Measurements from ENCODE around the gene PGLYRP3.

PGLYRP3 gene

DNA sequence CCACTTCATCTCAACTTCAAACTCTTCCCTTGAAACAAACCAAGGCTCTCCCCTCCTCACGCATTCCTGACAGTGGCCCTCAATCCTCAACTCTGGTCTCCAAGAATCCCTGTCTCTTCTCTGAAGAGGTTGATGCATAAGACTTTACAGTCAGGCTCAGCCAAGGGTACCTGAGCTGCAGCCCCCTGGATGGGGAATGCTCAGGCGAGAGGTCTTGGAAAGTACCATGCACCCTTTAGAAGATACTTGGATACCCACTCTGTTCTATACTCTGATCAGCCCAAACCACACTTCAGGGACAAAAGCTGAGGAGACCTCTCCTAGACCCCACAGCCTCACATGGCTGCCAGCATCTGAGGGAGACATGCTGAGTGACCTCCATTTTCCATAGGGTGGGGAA, 536 bp upstream of the PGLYRP3 start:
- DNase-seq (ENCODE audit: low read depth in 2 of 2), result no peak

DNA sequence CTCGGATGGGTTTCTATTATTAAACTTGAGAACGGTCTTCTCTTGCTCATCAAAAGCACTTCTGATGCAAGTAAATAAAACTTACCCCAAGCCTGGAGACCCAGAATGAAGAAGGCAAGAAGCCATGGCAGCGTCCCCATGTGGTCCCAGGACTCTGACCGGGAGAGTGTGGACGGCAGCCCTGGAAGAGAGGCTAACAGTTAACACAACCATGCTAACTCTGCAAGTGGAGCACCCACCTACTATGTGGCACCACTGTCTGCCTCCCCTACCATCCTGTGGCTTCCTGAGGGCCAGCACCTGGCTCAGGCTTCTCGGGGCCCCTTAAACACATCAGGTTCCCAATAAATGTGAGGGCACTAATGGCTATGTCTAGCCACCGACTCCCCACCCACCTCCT, 2.2 kb downstream of the PGLYRP3 start:
- no peak for DNase-seq (ENCODE audit: low read depth in 2 of 2)

DNA sequence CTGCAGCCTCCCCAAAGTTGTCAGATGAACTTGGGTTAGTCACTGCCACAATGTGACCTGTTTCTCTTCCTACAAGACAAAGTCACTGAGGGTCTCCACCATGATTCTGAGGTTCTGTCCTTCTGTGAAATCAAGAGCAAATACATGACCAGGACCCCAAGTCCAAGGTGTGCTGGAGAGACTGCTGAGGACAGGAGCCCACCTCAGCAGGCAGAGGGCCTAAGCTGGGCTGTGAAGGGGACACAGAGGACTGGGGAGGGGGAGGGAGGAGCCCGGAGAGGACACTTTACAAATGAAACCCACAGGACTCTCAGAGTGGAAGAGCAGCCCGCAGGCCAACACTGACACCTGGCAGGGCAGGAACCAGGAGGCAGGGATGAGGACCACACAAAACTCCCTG, 3.3 kb downstream of the PGLYRP3 start:
- no peak for DNase-seq (ENCODE audit: low read depth in 2 of 2)

DNA sequence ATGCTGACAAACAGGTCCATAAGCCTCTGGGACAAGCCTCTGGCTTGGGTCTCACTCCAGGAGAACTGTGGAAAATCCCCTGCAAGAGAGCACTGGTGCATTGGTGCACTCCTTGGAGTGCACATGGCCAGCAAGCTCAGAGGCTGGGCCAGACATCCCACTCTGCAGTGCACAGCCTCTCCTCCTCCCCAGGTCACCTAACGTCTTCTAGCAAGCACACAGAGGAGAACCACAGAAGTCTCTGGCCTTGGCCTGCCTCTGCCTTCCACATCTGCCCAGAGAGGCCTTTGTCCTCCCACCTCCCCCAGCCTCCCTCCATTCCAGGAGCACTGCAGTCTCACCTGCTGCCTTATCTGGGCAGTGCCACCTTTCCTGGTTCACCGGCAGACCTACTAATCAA, 4.2 kb downstream of the PGLYRP3 start:
- DNase-seq (ENCODE audit: low read depth in 2 of 2), result no peak

DNA sequence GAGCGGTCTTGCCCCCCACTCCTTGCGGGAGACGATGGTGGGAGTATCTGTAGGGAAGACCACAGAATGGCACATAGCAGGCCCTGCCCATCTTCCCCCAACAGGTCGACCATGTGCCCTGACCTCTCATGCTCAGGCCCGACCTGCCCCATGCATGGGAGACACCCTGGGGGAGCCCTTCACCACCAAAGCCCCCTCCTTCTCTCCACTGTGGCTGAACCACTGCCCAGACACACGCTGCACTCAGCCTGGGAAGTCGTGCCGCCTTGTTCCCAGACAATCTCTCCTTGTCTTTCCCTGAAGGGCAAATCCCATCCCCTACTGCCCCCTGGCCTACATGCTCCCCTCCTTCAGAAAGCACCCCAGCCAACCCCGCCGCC, 5.5 kb downstream of the PGLYRP3 start:
- DNase-seq (ENCODE audit: low read depth in 2 of 2), result no peak

DNA sequence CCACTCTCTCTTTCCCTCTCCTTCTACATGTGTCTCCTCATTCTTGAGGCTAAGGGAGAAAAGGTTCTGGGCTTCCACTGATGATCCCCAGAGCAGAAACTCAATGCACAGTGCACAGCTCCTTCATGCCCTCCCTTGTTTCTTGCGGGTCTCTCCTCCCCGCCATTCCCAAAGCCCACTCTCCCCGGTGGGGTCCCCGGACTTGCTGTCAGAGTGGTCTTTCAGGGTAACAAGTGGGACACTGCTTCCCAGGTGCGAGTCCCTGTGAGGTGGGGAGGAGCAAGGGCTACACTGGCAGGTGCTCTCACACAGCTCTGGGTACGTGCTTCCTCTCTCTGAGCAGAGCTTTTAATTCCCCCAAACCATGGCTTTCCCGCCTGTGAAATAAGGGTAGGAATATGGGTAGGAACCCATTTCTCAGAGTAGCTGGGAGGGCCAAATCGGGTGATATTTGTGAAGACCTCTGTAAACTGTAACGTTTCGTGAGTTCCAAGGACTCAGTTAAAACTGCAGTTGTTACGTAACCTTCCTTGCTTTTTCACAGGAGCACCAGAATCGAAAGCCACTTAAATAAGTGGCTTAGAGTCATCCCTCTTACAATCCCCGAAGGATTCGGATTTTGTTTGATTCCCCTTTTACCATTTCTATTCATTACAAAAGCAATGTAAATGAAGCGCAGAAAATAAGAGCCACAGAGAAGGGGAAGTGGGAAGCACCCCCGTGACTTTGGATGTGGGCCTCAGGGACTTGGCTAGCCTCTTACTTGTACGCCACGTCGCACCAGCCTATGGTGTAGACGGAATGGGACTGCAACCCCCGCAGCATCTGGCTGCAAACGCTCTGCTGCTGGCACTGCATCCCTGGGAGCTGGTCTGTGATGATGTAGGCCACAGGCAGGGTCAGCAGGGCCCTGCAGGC, 6.2 kb downstream of the PGLYRP3 start:
- no peak for DNase-seq (ENCODE audit: low read depth in 2 of 2)

DNA sequence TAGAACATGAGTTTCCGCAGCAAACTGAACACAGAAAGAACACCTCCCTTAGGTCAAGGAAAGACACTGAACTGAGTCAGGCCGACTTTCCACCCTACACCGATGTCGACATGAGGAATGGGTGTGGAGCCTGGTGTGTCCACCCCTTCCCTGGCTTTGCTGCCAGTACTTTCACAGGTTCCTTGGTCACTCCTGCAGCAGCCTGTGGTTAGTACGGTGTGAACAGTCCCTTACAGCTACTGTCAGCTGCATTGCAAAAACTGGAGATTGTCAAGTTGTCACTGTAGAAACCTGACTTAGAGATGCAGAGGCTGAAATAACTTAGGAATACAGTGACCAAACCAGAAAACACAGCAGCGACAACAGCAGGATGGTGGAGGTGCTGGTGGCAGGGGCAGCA, 7.1 kb downstream of the PGLYRP3 start:
- no peak for DNase-seq (ENCODE audit: low read depth in 2 of 2)

DNA sequence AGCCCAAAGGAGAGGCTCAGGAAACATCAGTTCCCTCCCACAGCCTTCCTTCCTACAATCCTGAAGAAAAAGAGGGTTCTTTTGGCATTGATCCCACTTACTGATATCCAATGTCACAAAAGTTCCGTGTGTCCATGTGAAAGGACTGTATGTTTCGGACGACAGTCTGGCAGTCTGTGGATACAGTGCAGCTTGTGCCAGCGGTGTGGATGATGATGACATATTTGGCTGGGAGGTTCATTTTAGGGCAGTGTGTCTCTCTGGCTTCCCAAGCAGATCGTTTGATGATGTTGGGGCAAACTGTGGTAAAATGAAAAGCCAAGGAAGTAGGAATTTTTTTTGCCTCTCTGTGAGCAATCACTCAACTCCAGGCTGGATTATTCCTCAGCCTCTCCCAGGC, 10.4 kb downstream of the PGLYRP3 start:
- no peak for DNase-seq (ENCODE audit: low read depth in 2 of 2)

DNA sequence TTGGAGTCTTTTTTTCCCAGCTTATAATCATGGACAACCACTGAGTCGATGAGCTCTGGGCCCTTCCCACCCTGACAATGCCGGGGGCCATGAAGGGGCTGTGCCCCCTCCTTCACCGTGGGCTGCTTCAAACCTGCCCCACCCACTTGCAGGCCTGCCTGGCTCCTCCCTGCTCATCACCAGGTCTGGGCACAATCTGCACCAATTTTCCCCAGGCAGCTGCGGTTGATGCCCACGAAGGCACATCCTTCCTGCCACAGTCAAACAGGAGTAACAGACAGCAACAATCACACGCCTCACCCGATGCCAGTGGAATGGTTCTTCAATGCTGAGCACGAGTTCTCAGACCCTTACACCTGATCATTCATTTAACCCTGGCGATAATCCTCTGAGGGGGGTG, 18.9 kb downstream of the PGLYRP3 start:
- DNase-seq (ENCODE audit: low read depth in 2 of 2), result no peak

DNA sequence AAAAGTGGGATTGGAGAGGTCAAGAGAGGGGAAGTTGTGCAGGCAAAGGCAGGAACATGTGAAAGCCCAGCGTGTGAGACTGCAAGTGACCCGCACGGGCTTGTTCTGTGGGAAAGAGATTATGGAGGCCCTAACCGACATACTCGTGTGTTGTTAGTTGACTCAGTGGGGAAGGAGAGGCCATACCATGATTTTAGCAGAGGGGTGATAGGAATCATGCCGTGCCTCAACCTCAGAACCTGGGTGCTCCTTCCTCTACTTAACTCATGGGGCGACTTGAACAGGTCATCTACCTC, 19.3 kb downstream of the PGLYRP3 start:
- no peak for DNase-seq (ENCODE audit: low read depth in 2 of 2)

DNA sequence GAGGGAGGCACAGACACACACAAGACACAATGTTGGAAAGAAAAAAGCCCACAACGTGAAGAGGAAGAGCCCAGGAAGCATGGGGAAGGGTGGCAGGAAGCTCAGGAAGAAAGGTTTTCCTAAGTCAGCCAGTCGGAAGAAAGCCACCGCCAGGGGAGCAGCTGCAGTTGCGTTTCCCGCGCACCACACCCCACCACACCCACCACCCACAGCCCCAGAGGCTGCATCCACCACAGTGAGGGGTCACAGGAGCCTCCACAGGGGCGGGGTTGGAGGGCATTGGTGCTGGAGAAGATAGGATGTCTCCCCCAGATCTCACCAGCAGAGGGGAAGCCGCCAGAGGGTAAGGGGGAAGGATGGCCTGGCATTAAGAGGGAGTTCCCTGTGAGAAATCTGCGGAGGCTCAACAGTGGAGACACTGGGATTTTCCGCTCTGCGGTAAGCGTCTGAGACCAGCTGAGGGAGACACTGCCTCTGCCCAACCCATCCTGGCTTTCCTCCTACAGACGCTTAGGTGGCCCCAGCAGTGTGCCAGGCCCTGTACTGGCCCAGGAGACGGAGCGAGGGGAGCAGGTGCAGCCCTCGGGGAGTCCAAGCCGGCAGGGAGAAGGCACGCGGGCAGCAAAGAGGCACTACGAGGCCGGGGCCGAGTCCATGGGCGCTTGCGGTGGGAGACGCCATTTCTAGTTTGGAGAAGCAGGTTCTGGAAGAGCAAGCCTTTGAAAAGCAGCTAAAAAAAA, 19.8 kb downstream of the PGLYRP3 start:
- no peak for DNase-seq (ENCODE audit: low read depth in 2 of 2)

DNA sequence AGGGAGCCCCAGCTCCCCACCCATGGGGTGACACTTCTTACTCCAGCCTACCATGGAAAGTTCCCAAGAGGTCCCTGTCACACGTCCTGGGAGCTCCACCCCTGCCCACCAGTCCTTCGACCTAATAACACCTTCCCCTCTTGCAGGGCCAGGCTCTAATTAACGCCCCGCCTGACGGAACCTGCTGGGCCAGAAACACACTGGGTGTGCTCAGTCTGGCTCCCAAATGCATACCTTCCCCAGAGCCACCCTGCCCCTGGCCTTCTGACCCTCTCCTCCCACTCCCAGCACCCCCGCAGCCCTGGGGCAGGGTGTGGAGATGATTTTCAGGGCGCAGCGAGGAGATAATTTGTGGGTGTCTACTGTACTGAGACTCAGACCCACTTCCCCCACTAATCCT, 20.6 kb downstream of the PGLYRP3 start:
- DNase-seq (ENCODE audit: low read depth in 2 of 2), result no peak

DNA sequence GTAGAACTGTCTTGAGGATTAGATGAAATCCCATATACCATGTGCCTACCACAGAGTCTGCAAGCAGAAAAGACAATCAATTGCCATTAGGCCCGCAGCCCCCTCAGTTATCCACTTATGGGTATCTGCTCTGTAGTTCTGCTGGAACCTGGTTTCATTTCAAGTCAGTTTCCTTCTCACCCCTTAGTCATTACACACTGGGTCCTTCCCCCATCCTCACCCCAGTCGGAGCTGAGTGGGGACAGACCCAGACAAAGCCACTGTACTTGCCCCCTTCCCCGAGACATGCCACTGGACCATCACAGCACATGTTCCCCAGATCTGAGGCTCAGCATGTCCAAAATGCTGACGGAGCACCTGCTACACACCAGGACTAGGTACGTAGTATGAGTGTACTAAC, 21.2 kb downstream of the PGLYRP3 start:
- DNase-seq (ENCODE audit: low read depth in 2 of 2), result no peak

DNA sequence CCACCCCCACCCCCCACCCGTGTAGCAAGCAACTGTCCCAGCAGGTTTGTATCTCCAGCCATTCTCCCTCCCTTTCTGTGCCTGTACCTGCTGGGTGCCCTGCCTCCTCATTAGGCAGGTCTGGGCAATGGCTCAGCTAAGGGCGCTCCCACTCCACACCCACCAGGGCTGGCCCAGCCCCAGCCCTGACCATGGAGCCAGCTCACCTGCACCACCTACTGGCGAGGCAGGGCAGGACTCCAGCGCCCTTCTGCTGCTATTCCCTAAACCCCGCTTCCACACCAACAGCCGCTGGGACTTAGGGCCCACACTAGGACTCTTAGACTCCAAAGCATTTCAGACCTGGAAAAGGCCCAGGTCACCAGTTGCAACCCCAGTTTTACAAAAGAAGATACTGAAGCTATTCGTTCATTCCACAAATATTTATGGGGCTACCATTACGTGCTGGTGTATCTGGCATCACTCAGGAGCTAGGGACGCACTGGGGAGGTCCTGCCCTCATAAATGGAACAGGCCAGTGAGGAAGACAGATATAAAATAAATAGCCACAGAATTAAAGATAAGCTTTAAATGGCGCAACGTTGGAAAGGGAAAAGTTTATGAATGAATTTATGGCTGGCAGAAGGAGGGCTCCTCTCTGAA, 24.0 kb downstream of the PGLYRP3 start:
- no peak for DNase-seq (ENCODE audit: low read depth in 2 of 2)

DNA sequence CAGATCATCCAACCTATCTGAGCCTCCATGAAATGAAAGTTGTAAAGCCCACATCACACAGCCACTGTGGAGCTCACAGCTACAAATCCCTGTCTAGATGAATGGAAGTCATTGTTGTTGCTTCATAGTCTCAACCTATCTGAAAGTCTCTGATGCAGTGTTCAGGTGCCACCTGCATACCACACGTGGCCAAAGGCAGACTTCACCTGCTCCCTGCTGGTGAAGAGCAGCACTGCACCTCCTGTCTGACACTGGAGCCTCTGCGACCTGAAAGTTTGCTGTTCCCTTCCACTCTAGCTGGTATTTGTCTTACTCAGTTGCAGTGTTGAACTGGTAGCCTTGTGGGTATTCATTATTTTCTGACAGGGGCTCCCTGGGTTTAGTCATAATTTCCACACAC, 34.9 kb downstream of the PGLYRP3 start:
- no peak for DNase-seq (ENCODE audit: low read depth in 2 of 2)

DNA sequence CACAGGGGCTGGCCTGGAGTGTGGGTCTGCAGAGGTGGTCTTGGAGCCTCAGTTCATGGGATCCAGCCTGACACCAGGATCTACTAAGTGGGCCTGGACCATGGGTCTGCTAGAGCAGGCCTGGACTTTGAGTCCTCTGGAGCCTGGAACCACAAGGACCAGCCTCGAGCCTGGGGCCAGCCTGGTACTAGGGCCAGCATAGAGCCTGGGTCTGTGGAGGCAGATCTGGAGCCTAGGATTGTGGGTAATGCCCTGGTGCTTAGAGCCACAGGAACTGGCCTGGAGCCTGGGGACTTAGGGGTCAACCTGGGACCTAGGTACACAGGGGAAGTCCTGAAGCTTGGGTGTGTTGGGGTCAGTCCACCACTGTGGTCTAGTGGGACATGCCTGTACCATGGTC, 40.6 kb downstream of the PGLYRP3 start:
- DNase-seq (ENCODE audit: low read depth in 2 of 2), result no peak

DNA sequence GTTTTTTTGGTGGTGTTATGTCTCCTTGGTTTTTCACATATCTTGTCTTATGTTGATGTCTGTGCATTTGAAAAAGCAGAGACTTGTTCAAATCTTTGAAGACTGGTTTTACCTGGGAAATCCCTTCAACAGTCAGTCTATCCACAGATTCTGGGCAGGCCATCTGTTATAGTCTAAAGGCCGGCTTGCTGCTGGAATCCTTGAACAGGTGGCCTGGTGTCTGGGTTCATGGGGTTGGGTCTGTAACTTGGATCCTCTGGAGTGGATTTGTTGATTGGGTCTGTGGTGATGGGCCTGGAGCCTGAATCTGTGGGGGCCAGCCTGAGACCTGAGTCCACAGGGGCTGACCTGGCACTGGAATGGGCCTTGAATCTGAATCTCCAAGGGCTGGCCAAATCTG, 41.0 kb downstream of the PGLYRP3 start:
- DNase-seq (ENCODE audit: low read depth in 2 of 2), result no peak

DNA sequence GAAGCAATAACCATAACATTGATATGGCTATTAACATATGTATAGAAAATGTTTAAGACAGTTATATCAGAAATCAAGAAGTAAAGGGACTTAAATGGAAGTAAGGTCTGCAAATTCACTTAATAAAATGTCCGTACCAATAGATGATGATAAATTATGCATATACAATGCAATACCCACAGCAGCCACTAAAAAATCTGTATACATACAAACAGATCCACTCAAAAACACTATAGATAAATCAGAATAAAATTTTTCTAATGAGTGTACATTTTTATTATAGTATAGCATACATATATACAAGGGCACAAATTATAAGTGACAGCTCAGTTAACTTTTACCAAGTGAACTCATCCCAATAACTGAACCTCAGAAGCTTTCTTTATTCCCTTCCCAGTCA, 47.3 kb downstream of the PGLYRP3 start:
- no peak for DNase-seq (ENCODE audit: low read depth in 2 of 2)

DNA sequence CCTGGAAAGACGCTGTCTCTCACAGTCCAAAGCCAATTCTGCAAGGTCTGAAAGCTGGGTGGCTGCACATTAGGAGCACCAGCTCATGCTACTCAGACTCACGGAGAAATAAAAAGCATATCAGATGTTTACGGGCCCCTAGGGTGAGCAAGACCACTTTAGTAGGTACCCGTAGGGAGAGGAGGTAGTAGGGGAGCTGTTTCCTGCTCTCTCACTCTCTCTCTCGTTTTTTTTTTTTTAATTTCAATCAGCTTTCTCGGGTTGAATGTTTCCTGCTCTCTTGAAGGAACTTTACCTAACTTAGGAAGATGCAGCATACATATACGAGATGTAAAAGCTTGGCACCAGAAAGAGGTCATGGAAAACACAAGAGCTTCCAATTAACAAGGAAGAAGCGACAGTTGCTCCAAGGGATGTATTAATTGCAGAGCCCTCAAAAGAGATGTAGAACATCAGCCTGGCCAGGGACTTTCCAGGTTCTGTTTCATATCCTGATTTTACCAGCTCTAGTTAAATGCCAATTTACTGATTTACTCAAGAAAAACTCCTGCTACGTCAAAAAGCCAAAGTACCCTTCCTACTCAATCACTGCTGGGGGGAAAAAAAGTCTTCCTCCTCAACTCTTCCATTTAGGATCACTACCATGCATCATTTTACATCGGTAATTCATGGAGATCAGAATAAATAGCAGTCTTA, 50.1 kb downstream of the PGLYRP3 start:
- DNase-seq (ENCODE audit: low read depth in 2 of 2), result no peak

DNA sequence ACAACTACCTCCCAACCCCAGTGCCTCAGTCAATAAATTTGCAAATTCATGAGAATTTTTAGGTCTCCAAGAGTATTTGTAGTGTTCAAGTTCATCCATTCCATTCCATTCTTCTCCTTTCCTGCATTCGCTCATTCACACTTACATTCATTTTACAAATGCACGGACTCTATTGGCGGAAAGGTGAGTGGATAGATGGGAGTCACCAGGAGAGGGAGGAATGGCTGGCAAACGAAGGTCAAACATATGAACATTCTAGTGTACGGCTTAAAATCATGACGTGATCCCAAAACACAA, 50.7 kb downstream of the PGLYRP3 start:
- no peak for DNase-seq (ENCODE audit: low read depth in 2 of 2)

DNA sequence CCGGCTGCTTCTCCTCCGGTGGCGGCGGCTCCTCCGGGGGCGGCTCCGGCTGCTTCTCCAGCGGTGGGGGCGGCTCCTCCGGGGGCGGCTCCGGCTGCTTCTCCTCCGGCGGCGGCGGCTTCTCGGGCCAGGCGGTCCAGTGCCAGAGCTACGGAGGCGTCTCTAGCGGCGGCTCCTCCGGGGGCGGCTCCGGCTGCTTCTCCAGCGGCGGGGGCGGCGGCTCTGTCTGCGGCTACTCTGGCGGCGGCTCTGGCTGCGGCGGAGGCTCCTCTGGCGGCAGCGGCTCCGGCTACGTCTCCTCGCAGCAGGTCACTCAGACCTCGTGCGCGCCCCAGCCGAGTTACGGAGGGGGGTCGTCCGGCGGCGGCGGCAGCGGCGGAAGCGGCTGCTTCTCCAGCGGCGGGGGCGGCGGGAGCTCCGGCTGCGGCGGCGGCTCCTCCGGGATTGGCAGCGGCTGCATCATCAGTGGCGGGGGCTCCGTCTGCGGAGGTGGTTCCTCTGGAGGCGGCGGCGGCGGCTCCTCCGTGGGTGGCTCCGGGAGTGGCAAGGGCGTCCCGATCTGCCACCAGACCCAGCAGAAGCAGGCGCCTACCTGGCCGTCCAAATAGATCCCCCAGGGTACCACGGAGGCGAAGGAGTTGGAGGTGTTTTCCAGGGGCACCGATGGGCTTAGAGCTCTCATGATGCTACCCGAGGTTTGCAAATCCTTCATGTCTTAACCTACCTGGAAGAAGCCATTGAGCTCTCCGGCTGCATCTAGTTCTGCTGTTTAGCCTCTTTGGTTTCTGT, 51.3 kb downstream of the PGLYRP3 start:
- no peak for DNase-seq (ENCODE audit: low read depth in 2 of 2)

All from stimulated activated CD8-positive, alpha-beta memory T cell treated with anti-CD3 and anti-CD28 coated beads, Interleukin-2, amount 100 ng/mL, for 1 hour (primary cell).